ENCODE results near the gene ZNF407.

Gene ZNF407

GRCh38 chr18:74734013-74734444 is 136.4 kb downstream of the ZNF407 start:
- no peak for DNase-seq

- no peak for DNase-seq
Measured at GRCh38 chr18:74739926-74740325, 142.3 kb downstream of the ZNF407 start.

DNA sequence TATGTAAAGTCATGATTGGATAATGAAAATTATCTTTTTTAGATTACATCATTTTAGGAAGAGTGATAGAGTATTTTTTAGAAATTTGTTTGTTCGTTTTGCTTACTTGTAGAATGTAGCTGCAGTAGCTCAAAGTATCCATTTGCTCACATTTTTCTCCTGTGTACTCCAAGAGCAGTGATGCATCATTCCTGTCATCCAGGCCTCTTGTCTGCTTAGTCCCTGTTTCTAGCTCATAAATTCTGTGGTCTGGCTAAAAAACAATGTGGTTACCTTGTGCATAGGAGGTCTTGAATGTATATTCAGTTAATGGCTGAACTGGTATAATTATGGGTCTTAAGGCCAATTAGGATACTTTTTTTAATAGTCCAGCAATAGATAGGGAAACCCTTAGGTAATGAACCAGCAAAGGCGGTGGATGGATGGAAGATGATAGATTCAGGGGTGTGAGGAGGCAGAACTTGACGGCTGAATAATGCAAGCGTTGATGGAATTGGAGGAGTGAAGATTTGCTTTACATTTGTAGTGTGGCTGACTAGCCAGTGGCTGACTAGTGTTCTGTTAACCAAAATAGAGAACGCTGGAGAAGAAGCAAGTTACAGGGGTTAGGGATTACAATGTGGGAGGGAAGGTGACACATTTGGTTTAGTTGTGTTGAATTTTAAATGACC is 145.0 kb downstream of the ZNF407 start:
- DNase-seq, result no peak

GRCh38 chr18:74745633-74746403 is 148.1 kb downstream of the ZNF407 start:
- DNase-seq, result no peak

DNA sequence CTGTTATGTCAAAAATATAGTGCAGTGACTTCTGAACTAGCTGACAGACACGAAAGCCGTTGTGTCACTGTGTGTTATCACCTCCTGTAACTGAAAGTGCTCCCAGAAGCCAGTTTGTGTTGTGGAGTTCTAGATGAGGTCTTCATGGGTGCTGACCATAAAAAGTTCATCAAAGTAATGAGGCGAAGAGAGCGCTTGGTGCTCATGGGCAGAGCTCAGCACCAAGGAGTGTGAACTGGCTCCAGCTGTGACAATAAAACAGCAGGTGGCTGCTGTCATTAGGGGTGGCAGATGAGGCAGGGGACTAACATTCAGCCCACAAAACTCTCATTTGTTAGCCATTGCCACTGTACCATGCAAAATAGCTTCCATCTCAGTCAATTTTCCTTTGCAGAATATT is 151.1 kb downstream of the ZNF407 start:
- DNase-seq, result no peak

GRCh38 chr18:74758995-74759394 is 161.3 kb downstream of the ZNF407 start:
- no peak for DNase-seq

- no peak for DNase-seq
Measured at GRCh38 chr18:74760026-74760425, 162.4 kb downstream of the ZNF407 start.

GRCh38 chr18:74760436-74760835 is 162.8 kb downstream of the ZNF407 start:
- DNase-seq, result no peak

DNA sequence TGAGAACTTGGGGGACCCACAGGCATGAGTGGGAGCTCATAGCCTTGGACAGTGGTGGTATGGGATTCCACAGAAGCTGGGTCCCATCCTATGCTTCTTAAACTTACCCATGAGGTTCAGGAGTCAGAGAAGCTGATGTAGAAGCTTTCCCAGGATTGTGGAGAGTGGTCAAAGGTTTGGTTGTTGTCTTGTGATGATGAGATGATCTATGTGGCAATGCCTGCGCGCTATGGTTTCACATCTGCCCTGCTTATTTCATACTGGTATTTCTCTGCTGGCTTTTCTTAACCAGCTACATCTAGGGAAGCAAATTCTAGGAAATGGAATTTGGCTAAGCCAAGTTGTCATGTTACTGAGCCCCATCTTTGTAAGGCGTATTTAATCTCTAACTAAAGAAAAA is 168.6 kb downstream of the ZNF407 start:
- no peak for DNase-seq

DNA sequence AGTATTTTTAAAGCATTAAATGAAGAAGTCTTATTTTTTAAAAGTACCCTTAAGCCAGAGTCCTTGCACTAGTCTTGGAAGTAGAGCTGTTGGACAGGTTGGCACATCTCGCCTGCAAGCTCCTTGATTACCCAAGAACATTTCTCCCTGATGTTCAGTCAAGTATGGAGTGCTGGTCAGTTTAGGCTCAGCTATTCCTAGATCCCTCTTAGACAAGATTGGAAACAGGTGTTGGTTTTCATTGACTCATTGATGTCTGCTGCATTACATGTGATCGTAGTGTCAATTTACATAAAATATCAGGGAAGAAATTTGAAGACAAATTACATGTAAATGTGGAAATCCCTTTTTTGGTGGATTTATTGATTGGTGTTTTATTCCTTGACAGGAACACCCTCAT is 170.4 kb downstream of the ZNF407 start:
- no peak for DNase-seq

GRCh38 chr18:74773171-74773624 is 175.5 kb downstream of the ZNF407 start:
- no peak for DNase-seq

- no peak for DNase-seq
Measured at GRCh38 chr18:74774486-74774885, 176.8 kb downstream of the ZNF407 start.

GRCh38 chr18:74775239-74775638 is 177.6 kb downstream of the ZNF407 start:
- DNase-seq, result no peak

- no peak for DNase-seq
Measured at GRCh38 chr18:74778191-74778847, 180.6 kb downstream of the ZNF407 start.

- DNase-seq, result no peak
Measured at GRCh38 chr18:74784752-74785151, 187.1 kb downstream of the ZNF407 start.

GRCh38 chr18:74785632-74786031 is 188.0 kb downstream of the ZNF407 start:
- no peak for DNase-seq

GRCh38 chr18:74788657-74789056 is 191.0 kb downstream of the ZNF407 start:
- DNase-seq, result no peak

- no peak for DNase-seq
Measured at GRCh38 chr18:74789078-74789477, 191.4 kb downstream of the ZNF407 start.

DNA sequence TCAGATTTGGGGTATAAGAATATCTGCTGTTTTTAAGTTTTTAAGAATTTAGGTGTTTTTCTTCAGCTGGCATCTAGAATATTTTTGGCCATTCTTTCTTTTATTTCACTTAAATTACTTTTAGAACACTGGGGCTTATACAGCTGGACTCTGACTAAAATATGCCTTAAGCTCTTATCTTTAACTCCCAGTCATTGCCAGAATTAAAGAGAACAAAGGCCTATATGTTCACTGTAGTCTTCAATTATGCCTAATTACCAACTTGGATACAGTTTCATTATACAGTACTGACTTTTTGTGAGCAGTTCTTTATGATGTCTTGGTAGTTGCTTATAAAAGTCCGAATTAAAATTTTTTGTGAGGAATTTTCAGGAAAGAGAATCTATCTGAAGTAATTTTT is 192.8 kb downstream of the ZNF407 start:
- DNase-seq, result no peak

- DNase-seq, result no peak
Measured at GRCh38 chr18:74791501-74792194, 194.0 kb downstream of the ZNF407 start.

DNA sequence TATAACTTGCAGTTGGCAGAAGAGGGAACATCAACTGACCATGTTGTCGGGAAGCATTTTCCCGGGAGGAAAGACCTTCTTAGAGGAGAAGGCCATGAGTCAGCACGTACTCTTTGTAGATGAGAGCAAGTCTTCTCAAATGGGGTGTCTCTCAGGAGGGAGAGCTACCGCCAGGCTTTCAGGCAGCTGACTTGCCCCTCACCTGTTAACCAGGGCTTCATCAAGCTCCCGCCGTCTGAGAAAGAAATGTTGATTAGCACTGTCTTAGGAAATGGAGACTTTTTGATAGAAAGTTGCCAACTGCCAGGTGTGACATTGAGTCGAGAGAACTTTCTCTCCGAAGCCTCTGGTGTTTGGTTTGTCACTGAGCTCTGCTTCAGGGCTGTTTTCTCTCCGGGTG is 196.1 kb downstream of the ZNF407 start:
- no peak for DNase-seq

DNA sequence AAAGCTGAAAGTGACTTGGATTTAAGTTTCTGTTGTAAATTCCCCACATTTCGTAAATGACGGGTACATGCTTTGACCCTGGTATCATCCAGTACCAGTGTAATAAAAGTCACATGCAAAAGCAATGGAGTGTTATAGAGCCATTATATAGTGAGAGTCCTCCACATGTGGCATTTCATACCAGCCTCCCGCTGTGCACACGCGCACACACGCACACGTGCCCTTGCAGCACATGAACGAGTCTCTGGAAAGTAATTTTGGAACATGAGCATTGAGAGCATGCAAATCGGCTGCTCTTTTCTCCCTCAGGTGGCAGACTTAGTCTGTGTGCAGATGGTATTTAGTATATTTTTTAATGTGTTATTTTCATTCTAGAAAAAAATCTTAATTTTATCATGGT is 198.1 kb downstream of the ZNF407 start:
- DNase-seq, result no peak

- DNase-seq, result no peak
Measured at GRCh38 chr18:74796211-74796610, 198.5 kb downstream of the ZNF407 start.
